Omental fat pad (tissue), 4 donors: Measurements from ENCODE around the gene DDB1. TPM values are rescaled to one million over a fixed set of nuclear protein-coding genes. Genes with fewer than 3 reads are reported as not detected.

Source experiments
- ATAC-seq: fragments of 150-250 bp; one replicate; pipeline ENCODE4 v1.9.1; 2016; ENCODE audit warnings: mild to moderate bottlenecking, moderate library complexity; ENCODE audit not compliant: low FRiP score
- DNase-seq: peaks from one replicate; pipeline ENCODE4 v3.0.0-alpha.2; 2019; ENCODE audit warnings: low spot score
- CTCF ChIP-seq, 3 donors: fragments of 450-650 bp; IDR thresholded peaks; one replicate each; pipeline ENCODE4 v1.5.1; 2016 to 2017; ENCODE audit warnings: antibody characterized with exemption in 3 of 3, mild to moderate bottlenecking in 3 of 3, moderate library complexity in 2 of 3
- total RNA-seq, 4 donors: library from RNA; depleted of rRNA; stranded (reverse); fragments of >200 nt; gene quantifications; one replicate each; pipeline ENCODE4 v1.1.0, GENCODE V29; 2016

Gene DDB1
- total RNA-seq, 4 donors from 2014 or later, result 127 to 182 (median 155) TPM

- ATAC-seq (no peak), DNase-seq (no peak)
- TF ChIP-seq CTCF (IDR thresholded peaks at IDR 0.05), result no peak
These were observed 55.5 kb downstream of the DDB1 start for GRCh38 chr11:61277186-61278000.

- DNase-seq (no peak), ATAC-seq (no peak)
- TF ChIP-seq CTCF (IDR thresholded peaks at IDR 0.05), result no peak
These were observed 57.7 kb downstream of the DDB1 start for GRCh38 chr11:61275191-61275590.

GRCh38 chr11:61274084-61274483 lies 58.8 kb downstream of the DDB1 start:
- no peak for ATAC-seq
- TF ChIP-seq CTCF (IDR thresholded peaks at IDR 0.05), result no peak
- DNase-seq, result no peak

GRCh38 chr11:61273178-61274078 lies 59.5 kb downstream of the DDB1 start:
- no peak for TF ChIP-seq CTCF (IDR thresholded peaks at IDR 0.05)
- no peak for DNase-seq
- no peak for ATAC-seq

- ATAC-seq, result no peak
These were observed 60.2 kb downstream of the DDB1 start for GRCh38 chr11:61272731-61273130.

More at GRCh38 chr11:61272731-61273130, 60.2 kb downstream of the DDB1 start:
- TF ChIP-seq CTCF (IDR thresholded peaks at IDR 0.05), result no peak
- no peak for DNase-seq
